ENCODE measurements around the gene PDE8A.

DNA sequence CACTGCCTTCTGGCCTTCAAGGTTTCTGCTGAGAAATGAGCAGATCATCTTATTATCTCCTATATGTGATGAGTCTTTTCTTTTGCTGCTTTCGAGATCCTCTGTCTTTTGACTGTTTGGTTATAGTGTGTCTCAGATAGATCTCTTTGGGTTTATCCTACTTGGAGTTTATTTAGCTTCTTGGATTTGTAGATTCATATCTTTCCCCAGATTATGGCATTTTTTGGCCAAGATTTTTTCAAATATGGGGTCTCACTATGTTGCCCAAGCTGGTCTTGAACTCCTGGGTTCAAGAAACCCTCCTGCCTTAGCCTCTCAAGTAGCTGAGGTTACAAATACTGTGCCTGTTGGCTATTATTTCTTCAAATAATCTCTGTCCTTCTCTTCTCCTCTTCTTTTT is 150.3 kb downstream of the PDE8A start:
- TF ChIP-seq EZH2 (IDR thresholded peaks at IDR 0.05; ENCODE audit: low read depth, unreplicated experiment) (no peak), POLR2AphosphoS5 (IDR thresholded peaks at IDR 0.05; ENCODE audit: low read depth) (no peak), CTCF (conservative IDR thresholded peaks at IDR 0.05; ENCODE audit: low read depth in 2 of 2) (no peak), ETS1 (IDR thresholded peaks at IDR 0.05) (no peak), ZNF331 (CRISPR knock-in tag; IDR thresholded peaks at IDR 0.05; ENCODE audit: low read depth) (no peak), NANOG (IDR thresholded peaks at IDR 0.05; ENCODE audit: borderline replicate concordance) (no peak), EZH2phosphoT487 (IDR thresholded peaks at IDR 0.05; ENCODE audit: unreplicated experiment) (no peak), CREB1 (CRISPR knock-in tag; IDR thresholded peaks at IDR 0.05; ENCODE audit: low read depth) (no peak), ZNF114 (CRISPR knock-in tag; IDR thresholded peaks at IDR 0.05) (no peak), STAT1 (IDR thresholded peaks at IDR 0.05; ENCODE audit: unreplicated experiment) (no peak)
- TF ChIP-seq, protein P1, sequence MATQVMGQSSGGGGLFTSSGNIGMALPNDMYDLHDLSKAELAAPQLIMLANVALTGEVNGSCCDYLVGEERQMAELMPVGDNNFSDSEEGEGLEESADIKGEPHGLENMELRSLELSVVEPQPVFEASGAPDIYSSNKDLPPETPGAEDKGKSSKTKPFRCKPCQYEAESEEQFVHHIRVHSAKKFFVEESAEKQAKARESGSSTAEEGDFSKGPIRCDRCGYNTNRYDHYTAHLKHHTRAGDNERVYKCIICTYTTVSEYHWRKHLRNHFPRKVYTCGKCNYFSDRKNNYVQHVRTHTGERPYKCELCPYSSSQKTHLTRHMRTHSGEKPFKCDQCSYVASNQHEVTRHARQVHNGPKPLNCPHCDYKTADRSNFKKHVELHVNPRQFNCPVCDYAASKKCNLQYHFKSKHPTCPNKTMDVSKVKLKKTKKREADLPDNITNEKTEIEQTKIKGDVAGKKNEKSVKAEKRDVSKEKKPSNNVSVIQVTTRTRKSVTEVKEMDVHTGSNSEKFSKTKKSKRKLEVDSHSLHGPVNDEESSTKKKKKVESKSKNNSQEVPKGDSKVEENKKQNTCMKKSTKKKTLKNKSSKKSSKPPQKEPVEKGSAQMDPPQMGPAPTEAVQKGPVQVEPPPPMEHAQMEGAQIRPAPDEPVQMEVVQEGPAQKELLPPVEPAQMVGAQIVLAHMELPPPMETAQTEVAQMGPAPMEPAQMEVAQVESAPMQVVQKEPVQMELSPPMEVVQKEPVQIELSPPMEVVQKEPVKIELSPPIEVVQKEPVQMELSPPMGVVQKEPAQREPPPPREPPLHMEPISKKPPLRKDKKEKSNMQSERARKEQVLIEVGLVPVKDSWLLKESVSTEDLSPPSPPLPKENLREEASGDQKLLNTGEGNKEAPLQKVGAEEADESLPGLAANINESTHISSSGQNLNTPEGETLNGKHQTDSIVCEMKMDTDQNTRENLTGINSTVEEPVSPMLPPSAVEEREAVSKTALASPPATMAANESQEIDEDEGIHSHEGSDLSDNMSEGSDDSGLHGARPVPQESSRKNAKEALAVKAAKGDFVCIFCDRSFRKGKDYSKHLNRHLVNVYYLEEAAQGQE (IDR thresholded peaks at IDR 0.05; ENCODE audit: unreplicated experiment): no peak
